ENCODE measurements around the gene C6orf132. TPM values are rescaled to one million over a fixed set of nuclear protein-coding genes. Genes with fewer than 3 reads are reported as not detected.

Gene C6orf132
- total and polyA plus RNA-seq, 2 of the 8 experiments (the other 6 are each of a cell fraction or from before 2014, with no cell fraction given): 31.5 to 64.0 TPM

DNA sequence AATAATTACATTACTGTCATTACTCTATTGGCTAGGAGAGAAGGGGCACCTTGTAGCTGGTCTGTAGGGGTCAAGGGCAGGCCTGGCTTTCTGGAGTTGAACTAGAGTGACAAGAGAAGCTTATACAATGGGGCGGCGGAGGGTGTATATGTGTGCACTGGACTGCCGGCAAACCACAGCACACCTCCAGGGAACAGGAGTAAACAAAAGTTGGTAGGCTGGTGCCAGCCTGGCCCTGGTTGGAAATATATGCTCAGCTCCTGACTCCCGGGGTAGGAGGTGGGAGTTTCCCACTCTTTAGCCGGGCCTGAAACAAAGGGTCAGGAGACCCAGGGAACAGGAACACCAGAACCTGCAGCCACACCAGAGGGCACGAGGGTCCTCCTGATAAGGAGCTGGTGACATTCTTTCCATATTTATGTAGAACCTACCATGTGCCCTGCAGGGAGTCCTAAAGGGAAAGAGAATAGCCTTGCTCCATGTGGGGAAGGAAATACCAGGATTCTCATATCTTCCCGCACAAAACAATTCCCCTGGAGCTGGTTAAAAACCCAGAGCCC, 5.1 kb downstream of the C6orf132 start (continued):
- no peak for TF ChIP-seq ATF3 (IDR thresholded peaks at IDR 0.05; ENCODE audit: insufficient read depth, low read depth, low read length)
- TF ChIP-seq EZH2 (IDR thresholded peaks at IDR 0.05; ENCODE audit: low read depth, low read length, severe bottlenecking): no peak
- TF ChIP-seq SIX5 (IDR thresholded peaks at IDR 0.05; ENCODE audit: low read depth, low read length): no peak
- no peak for TF ChIP-seq PHF8 (conservative IDR thresholded peaks at IDR 0.05; ENCODE audit: low read depth, low read length)
- TF ChIP-seq TEAD4 (IDR thresholded peaks at IDR 0.05; ENCODE audit: low read depth, low read length): 0 out of 2 replicates have a peak, but pooled peaks have one; percentile 29
- TF ChIP-seq KDM5A (IDR thresholded peaks at IDR 0.05; ENCODE audit: low read length): no peak
- TF ChIP-seq YY1 (IDR thresholded peaks at IDR 0.05; ENCODE audit: low read depth, low read length): no peak
- no peak for TF ChIP-seq EGR1 (IDR thresholded peaks at IDR 0.05; ENCODE audit: borderline replicate concordance, low read depth, low read length)
- TF ChIP-seq GABPA (IDR thresholded peaks at IDR 0.05; ENCODE audit: borderline replicate concordance, insufficient read depth, low read length): no peak
- no peak for TF ChIP-seq POLR2A (IDR thresholded peaks at IDR 0.05; ENCODE audit: control extremely low read depth in 1 of 2, low read depth in 2 of 2, low read length in 2 of 2)
- no peak for TF ChIP-seq RBBP5 (IDR thresholded peaks at IDR 0.05; ENCODE audit: borderline replicate concordance, low read depth, low read length)
- TF ChIP-seq CBX8 (IDR thresholded peaks at IDR 0.05; ENCODE audit: borderline replicate concordance, low read depth, low read length): no peak
- TF ChIP-seq, protein P1, sequence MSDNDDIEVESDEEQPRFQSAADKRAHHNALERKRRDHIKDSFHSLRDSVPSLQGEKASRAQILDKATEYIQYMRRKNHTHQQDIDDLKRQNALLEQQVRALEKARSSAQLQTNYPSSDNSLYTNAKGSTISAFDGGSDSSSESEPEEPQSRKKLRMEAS (IDR thresholded peaks at IDR 0.05): peak; percentile 40; the same call in 1 of the 2 replicates
- TF ChIP-seq CHD1 (IDR thresholded peaks at IDR 0.05; ENCODE audit: low read depth, low read length): no peak
- TF ChIP-seq SP2 (IDR thresholded peaks at IDR 0.05; ENCODE audit: low read length): no peak
- TF ChIP-seq RAD21 (IDR thresholded peaks at IDR 0.05 in 1 of 2, conservative IDR thresholded peaks at IDR 0.05 in 1 of 2; ENCODE audit: low read depth in 2 of 2, low read length in 2 of 2): no peak
- TF ChIP-seq SIRT6 (IDR thresholded peaks at IDR 0.05; ENCODE audit: low read length): no peak

All from H1 (cell line).